ENCODE data around the gene HMCES. TPM values are rescaled to one million over a fixed set of nuclear protein-coding genes. Genes with fewer than 3 reads are reported as not detected.

HMCES gene
- total and polyA plus RNA-seq, 10 donors = 16.1 to 60.7 (median 30.4) TPM

DNA sequence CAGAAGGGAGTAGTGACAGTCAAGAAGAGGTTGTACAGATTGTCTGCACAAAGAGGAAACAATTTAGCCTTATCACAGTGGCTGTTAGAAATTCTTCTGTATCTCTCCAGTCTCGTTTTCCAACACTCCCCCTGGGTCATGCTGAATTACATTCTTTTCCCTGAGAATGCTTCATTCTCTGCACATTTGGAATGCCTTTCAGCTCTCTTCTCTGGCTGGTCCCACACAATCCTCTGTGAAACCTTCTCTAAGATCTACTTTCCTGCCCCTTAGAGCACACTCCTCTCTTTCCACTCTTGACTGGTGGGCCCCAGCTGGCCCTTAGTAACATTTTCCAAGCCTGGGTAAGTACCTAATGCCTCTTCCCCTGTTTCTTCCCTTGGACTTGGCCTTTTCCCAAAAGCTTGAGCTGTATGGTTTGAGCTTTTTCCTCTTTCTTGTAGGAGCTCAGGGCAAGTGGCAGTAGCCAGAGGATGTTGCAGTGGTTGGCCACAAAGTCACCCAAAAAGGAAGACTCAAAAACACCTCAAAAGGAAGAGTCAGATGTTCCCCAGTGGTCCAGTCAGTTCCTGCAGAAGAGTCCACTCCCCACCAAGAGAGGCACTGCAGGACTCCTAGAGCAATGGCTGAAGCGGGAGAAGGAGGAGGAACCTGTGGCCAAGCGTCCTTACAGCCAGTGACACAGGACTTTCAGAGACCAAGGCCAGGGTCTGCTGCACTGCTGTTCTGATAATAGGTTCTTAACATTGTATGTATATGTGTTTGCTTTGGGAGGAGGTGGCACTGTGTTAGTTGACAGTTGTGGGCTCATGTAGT, 25.7 kb downstream of the HMCES start:
- Histone ChIP-seq H3K27ac (peak overlapping the region in 7 of 8 donors; percentile 53 to 80 (median 73)), H3K27me3 (replicated peaks in 1 of 7) (no peaks in the 10 kb centered on the region), H3K4me3 (no peak overlapping the region), H3K36me3 (peaks cover 0 to 66% (median 39%) of the 10 kb centered on the region in 6 donors), H3K9me3 (no peaks in the 10 kb centered on the region), H3K4me1 (peaks cover 0 to 35% (median 20%) of the 10 kb centered on the region in 6 donors)
- TF ChIP-seq CTCF (IDR thresholded peaks at IDR 0.05 in 8 of 11, conservative IDR thresholded peaks at IDR 0.05 in 3 of 11) (no peak), POLR2A (IDR thresholded peaks at IDR 0.05) (no peak), POLR2AphosphoS5 (IDR thresholded peaks at IDR 0.05) (no peak)
- no peak for DNase-seq
- 38 to 73% (median 54%) methylated on average over 3 of the region's 3 CpGs for WGBS, 5 donors
- intact Hi-C loops (cut with DNase I; ENCODE audit: low total_unique reads) = no loop called here

DNA sequence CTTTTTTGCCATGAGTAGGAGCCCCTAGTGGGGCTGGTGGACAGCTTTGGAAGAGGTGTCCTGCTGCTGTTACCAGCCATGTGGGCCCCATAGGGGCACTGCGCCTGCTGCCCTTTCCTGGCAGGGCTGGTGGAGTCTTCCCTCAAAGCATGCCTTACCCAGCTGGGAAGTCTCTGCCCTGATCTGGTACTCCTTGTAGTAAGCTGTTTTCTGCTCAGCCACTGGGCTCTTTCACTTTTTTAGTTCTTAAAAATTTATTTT, 26.2 kb downstream of the HMCES start:
- Histone ChIP-seq H3K27ac (peak overlapping the region in 7 of 8 donors; percentile 6 to 80 (median 73)), H3K4me1 (peaks cover 0 to 35% (median 20%) of the 10 kb centered on the region in 6 donors), H3K4me3 (no peak overlapping the region), H3K36me3 (peaks cover 0 to 61% (median 34%) of the 10 kb centered on the region in 6 donors), H3K9me3 (no peaks in the 10 kb centered on the region), H3K27me3 (replicated peaks in 1 of 7) (no peaks in the 10 kb centered on the region)
- 90 to 100% (median 96%) methylated on average over 1 of the region's 1 CpG for WGBS, 5 donors
- intact Hi-C loops (cut with DNase I; ENCODE audit: low total_unique reads) = no loop called here
- no peak for TF ChIP-seq POLR2A (IDR thresholded peaks at IDR 0.05)
- TF ChIP-seq POLR2AphosphoS5 (IDR thresholded peaks at IDR 0.05) = no peak
- no peak for TF ChIP-seq CTCF (IDR thresholded peaks at IDR 0.05 in 8 of 11, conservative IDR thresholded peaks at IDR 0.05 in 3 of 11)
- DNase-seq = no peak

DNA sequence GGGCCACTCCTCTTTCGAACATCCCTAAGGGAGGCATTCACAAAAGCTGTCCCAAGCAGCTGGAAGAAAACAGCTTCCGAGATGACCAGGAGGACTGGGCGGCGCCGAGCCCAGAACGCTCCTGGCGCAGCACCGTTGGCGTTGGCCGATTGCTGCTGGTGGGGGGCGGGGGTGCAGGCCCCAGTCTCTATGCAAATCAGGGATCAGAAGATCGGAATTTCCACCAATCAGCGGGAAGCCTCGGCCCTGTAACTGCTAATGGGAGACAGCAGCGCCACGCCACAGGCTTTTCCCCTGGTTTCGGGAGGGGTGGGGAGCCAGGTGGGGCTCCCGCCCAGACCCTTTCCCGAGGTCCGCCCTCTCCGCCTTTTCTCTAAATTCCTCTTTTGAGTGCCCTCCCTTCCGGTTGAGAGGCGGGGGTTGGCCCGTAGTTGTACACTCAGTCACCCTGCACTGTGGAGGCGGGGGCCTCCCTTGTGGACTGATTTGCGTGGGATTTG, 27.0 kb downstream of the HMCES start:
- 12 to 39% (median 32%) methylated on average over 22 to 26 of the region's 26 CpGs for WGBS, 5 donors
- intact Hi-C loops (cut with DNase I; ENCODE audit: low total_unique reads) = no loop called here
- Histone ChIP-seq H3K27me3 (replicated peaks in 1 of 7) (no peaks in the 10 kb centered on the region), H3K9me3 (no peaks in the 10 kb centered on the region), H3K4me1 (peaks cover 0 to 35% (median 20%) of the 10 kb centered on the region in 6 donors), H3K36me3 (peaks cover 0 to 53% (median 28%) of the 10 kb centered on the region in 6 donors), H3K4me3 (peak overlapping the region in 7 of 8 donors; percentile 25 to 61 (median 34)), H3K27ac (peak overlapping the region in 7 of 8 donors; percentile 58 to 80 (median 73))
- peak; percentile 85 for DNase-seq
- no peak for TF ChIP-seq POLR2A (IDR thresholded peaks at IDR 0.05)
- TF ChIP-seq CTCF (IDR thresholded peaks at IDR 0.05 in 8 of 11, conservative IDR thresholded peaks at IDR 0.05 in 3 of 11) = peak in 1 of 11 experiments; percentile 9
- TF ChIP-seq POLR2AphosphoS5 (IDR thresholded peaks at IDR 0.05) = peak; percentile 30 to 73 (median 73)

DNA sequence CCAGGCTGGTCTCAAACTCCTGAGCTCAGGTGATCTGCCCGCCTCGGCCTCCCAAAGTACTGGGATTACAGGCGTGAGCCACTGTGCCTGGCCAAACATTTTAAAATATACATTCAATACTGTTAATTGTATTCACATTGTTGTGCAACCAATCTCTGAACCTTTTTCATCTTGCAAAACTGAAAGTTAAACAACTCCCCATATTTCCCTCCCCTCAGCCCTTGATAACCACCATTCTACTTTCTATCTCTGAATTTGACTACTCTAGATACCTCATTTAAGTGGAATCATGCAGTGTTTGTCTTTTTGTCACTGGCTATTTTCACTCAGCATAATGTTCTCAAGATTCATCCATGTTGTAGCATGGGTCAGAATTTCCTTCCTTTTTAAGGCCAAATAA, 30.0 kb downstream of the HMCES start:
- Histone ChIP-seq H3K27me3 (replicated peaks in 1 of 7) (no peaks in the 10 kb centered on the region), H3K27ac (peak overlapping the region in 1 of 8 donors; percentile 61), H3K9me3 (no peaks in the 10 kb centered on the region), H3K36me3 (peaks cover 0 to 23% (median 8%) of the 10 kb centered on the region in 6 donors), H3K4me1 (peaks cover 0 to 48% (median 27%) of the 10 kb centered on the region in 6 donors), H3K4me3 (no peak overlapping the region)
- TF ChIP-seq CTCF (IDR thresholded peaks at IDR 0.05 in 8 of 11, conservative IDR thresholded peaks at IDR 0.05 in 3 of 11) (no peak), POLR2AphosphoS5 (IDR thresholded peaks at IDR 0.05) (no peak), POLR2A (IDR thresholded peaks at IDR 0.05) (no peak)
- no peak for DNase-seq
- WGBS, 5 donors = 91 to 100% (median 98%) methylated on average over 3 of the region's 3 CpGs
- intact Hi-C loops (cut with DNase I; ENCODE audit: low total_unique reads) = no loop called here

All from spleen (tissue), 11 donors.